ENCODE results near the gene NBAS. TPM values are rescaled to one million over a fixed set of nuclear protein-coding genes. Genes with fewer than 3 reads are reported as not detected.

NBAS gene
- total RNA-seq, 1 experiment from 2014 or later: 36.3 TPM

- TF ChIP-seq CTCF (IDR thresholded peaks at IDR 0.05) (no peak), POLR2AphosphoS5 (IDR thresholded peaks at IDR 0.05; ENCODE audit: low read depth, low read length) (no peak), REST (IDR thresholded peaks at IDR 0.05; ENCODE audit: insufficient read depth in 1 of 2, low read depth in 2 of 2, low read length in 1 of 2) (no peak), SIN3A (IDR thresholded peaks at IDR 0.05; ENCODE audit: borderline replicate concordance, insufficient read depth, low read depth, low read length) (no peak), TCF7L2 (IDR thresholded peaks at IDR 0.05; ENCODE audit: low read depth, low read length) (no peak)
- Histone ChIP-seq H3K36me3 (ENCODE audit: control insufficient read depth, insufficient read depth, low read length) (no peaks in the 10 kb centered on the region), H3K27me3 (ENCODE audit: control insufficient read depth, insufficient read depth, low read length) (no peaks in the 10 kb centered on the region), H3K27ac (ENCODE audit: low read length) (no peak overlapping the region), H3K4me1 (ENCODE audit: control insufficient read depth, insufficient read depth, low read length) (no peaks in the 10 kb centered on the region), H3K9me3 (ENCODE audit: control insufficient read depth, insufficient read depth, low read depth, low read length) (no peaks in the 10 kb centered on the region), H3K4me3 (ENCODE audit: low read depth in 2 of 2, low read length in 2 of 2) (no peak overlapping the region)
- BruUV-seq (replicated peaks): no TSS peak
- ATAC-seq: no peak
- intact Hi-C loops (cut with micrococcal nuclease; ENCODE audit: unreplicated experiment) (no loop called here), in situ Hi-C loops (cut with HindIII; ENCODE audit: low pct_unique_long_range_greater_than_20kb, low sequenced_read_pairs) (no loop called here)
- no peak for DNase-seq (ENCODE audit: low read depth, low spot score)
- CTCF ChIA-PET: interaction anchor here (0.7 kb wide), 1 partner anchor 100 kb away, joined by 3 read pairs; no protein-coding TSS in a partner anchor
- POLR2A ChIA-PET: no interaction called here
Measured at GRCh38 chr2:15160201-15160991, 400.7 kb downstream of the NBAS start.

GRCh38 chr2:15159751-15160177, 401.4 kb downstream of the NBAS start:
- H3K4me3 ChIP-seq (ENCODE audit: low read depth in 2 of 2, low read length in 2 of 2): no peak overlapping the region
- CTCF ChIA-PET: interaction anchor here (0.7 kb wide), 1 partner anchor 100 kb away, joined by 3 read pairs; no protein-coding TSS in a partner anchor
- intact Hi-C loops (cut with micrococcal nuclease; ENCODE audit: unreplicated experiment): no loop called here

More at GRCh38 chr2:15159751-15160177, 401.4 kb downstream of the NBAS start:
- no peaks in the 10 kb centered on the region for H3K9me3 ChIP-seq (ENCODE audit: control insufficient read depth, insufficient read depth, low read depth, low read length)
- no peaks in the 10 kb centered on the region for H3K36me3 ChIP-seq (ENCODE audit: control insufficient read depth, insufficient read depth, low read length)
- no peaks in the 10 kb centered on the region for H3K27me3 ChIP-seq (ENCODE audit: control insufficient read depth, insufficient read depth, low read length)
- POLR2A ChIA-PET: no interaction called here
- no peaks in the 10 kb centered on the region for H3K4me1 ChIP-seq (ENCODE audit: control insufficient read depth, insufficient read depth, low read length)
- BruUV-seq (replicated peaks): no TSS peak
- 0 out of 2 replicates have a peak, but pooled peaks have one; percentile 53 for ATAC-seq
- H3K27ac ChIP-seq (ENCODE audit: low read length): no peak overlapping the region
- in situ Hi-C loops (cut with HindIII; ENCODE audit: low pct_unique_long_range_greater_than_20kb, low sequenced_read_pairs): no loop called here
- DNase-seq (ENCODE audit: low read depth, low spot score): peak; percentile 15
- TF ChIP-seq TCF7L2 (IDR thresholded peaks at IDR 0.05; ENCODE audit: low read depth, low read length): no peak
- TF ChIP-seq CTCF (IDR thresholded peaks at IDR 0.05): peak; percentile 78

Data from Panc1 (cell line).